Measurements from ENCODE around the gene ITGA4. TPM values are rescaled to one million over a fixed set of nuclear protein-coding genes. Genes with fewer than 3 reads are reported as not detected.

Gene ITGA4
- total RNA-seq, 1 experiment from 2014 or later, result 2.7 TPM

- TF ChIP-seq GRHL2 (CRISPR knock-in tag; IDR thresholded peaks at IDR 0.05; ENCODE audit: insufficient replicate concordance, severe bottlenecking), result no peak
- TF ChIP-seq SP1 (CRISPR knock-in tag; conservative IDR thresholded peaks at IDR 0.05), result no peak
- no peak for TF ChIP-seq TEAD1 (CRISPR knock-in tag; IDR thresholded peaks at IDR 0.05)
- TF ChIP-seq E2F4 (CRISPR knock-in tag; IDR thresholded peaks at IDR 0.05; ENCODE audit: borderline replicate concordance, low read depth), result no peak
- no peak for TF ChIP-seq ZNF121 (CRISPR knock-in tag; IDR thresholded peaks at IDR 0.05)
- no peak for TF ChIP-seq ATF6 (CRISPR knock-in tag; IDR thresholded peaks at IDR 0.05)
- no peak for TF ChIP-seq SMAD4 (CRISPR knock-in tag; IDR thresholded peaks at IDR 0.05)
Observed at GRCh38 chr2:181463588-181463987, 6.4 kb downstream of the ITGA4 start (continued).

GRCh38 chr2:181464966-181465365 lies 7.8 kb downstream of the ITGA4 start:
- Mint-ChIP-seq H3K4me1 (peaks cover 16% of the 10 kb centered on the region), H3K36me3 (no peaks in the 10 kb centered on the region), H3K27ac (no peak overlapping the region), H3K4me3 (no peak overlapping the region), H3K9me3 (peaks cover 9% of the 10 kb centered on the region; the same call in 1 of the 2 replicates), H3K27me3 (ENCODE audit: low read depth) (peaks cover 23% of the 10 kb centered on the region)
- TF ChIP-seq RORB (CRISPR knock-in tag; IDR thresholded peaks at IDR 0.05) (no peak), PRRX2 (CRISPR knock-in tag; IDR thresholded peaks at IDR 0.05) (no peak), TCF7 (CRISPR knock-in tag; IDR thresholded peaks at IDR 0.05; ENCODE audit: low read depth) (no peak), E2F5 (CRISPR knock-in tag; IDR thresholded peaks at IDR 0.05) (no peak), JUN (CRISPR knock-in tag; IDR thresholded peaks at IDR 0.05) (no peak), ZNF317 (CRISPR knock-in tag; IDR thresholded peaks at IDR 0.05; ENCODE audit: borderline replicate concordance, low read depth) (no peak), IRF1 (CRISPR knock-in tag; IDR thresholded peaks at IDR 0.05) (no peak), ZBTB21 (CRISPR knock-in tag; IDR thresholded peaks at IDR 0.05; ENCODE audit: borderline replicate concordance) (no peak), ZNF121 (CRISPR knock-in tag; IDR thresholded peaks at IDR 0.05) (no peak), CBFB (CRISPR knock-in tag; IDR thresholded peaks at IDR 0.05; ENCODE audit: low read depth) (no peak), ZNF281 (CRISPR knock-in tag; IDR thresholded peaks at IDR 0.05) (no peak), FOXP4 (CRISPR knock-in tag; IDR thresholded peaks at IDR 0.05) (no peak), IRF2 (CRISPR knock-in tag; IDR thresholded peaks at IDR 0.05; ENCODE audit: borderline replicate concordance, low read depth) (no peak), NFATC4 (CRISPR knock-in tag; IDR thresholded peaks at IDR 0.05) (no peak), NR3C1 (CRISPR knock-in tag; conservative IDR thresholded peaks at IDR 0.05; ENCODE audit: low read depth) (no peak), ERG (CRISPR knock-in tag; IDR thresholded peaks at IDR 0.05) (no peak), MLX (CRISPR knock-in tag; IDR thresholded peaks at IDR 0.05) (no peak), CDX4 (CRISPR knock-in tag; IDR thresholded peaks at IDR 0.05; ENCODE audit: borderline replicate concordance) (no peak)
- POLR2A ChIA-PET, result no interaction called here
- CTCF ChIA-PET, result no interaction called here
- no peak for ATAC-seq
- DNase-seq (ENCODE audit: low spot score), result no peak
